WTC11 (cell line): ENCODE measurements around the gene BCO2. TPM values are rescaled to one million over a fixed set of nuclear protein-coding genes. Genes with fewer than 3 reads are reported as not detected.

Source experiments
- ATAC-seq: fragments of 200-7000 bp; cut with Tn5 transposase; 2 replicates; pipeline ENCODE4 v1.10.0; 2021; ENCODE audit warnings: mild to moderate bottlenecking, moderate library complexity
- CTCF ChIA-PET: fragments of 300-600 bp; sonication (Branson Sonifier 250); formaldehyde crosslinking; loops from one replicate; lab custom pipeline; 2021; ENCODE audit warnings: antibody characterized with exemption; lab: Charles Lee
- POLR2A ChIA-PET: fragments of 350-600 bp; sonication (Branson Sonifier 250); formaldehyde crosslinking; loops from one replicate; lab custom pipeline; 2021; ENCODE audit warnings: antibody characterized with exemption; lab: Charles Lee
- DNase-seq: peaks from one replicate; pipeline ENCODE4 v3.0.0; 2021; ENCODE audit warnings: low spot score
- H3K27ac Mint-ChIP-seq: 2 replicates; pipeline ENCODE4 v1.8.0; 2021; ENCODE audit warnings: mixed read lengths
- H3K27me3 Mint-ChIP-seq: 2 replicates; pipeline ENCODE4 v1.8.0; 2021; ENCODE audit warnings: low read depth, mild to moderate bottlenecking, moderate library complexity, mixed read lengths
- H3K36me3 Mint-ChIP-seq: 2 replicates; pipeline ENCODE4 v1.8.0; 2021; ENCODE audit warnings: mixed read lengths
- H3K4me1 Mint-ChIP-seq: 2 replicates; pipeline ENCODE4 v1.8.0; 2022; ENCODE audit warnings: mixed read lengths
- H3K4me3 Mint-ChIP-seq: 2 replicates; pipeline ENCODE4 v1.8.0; 2021; ENCODE audit warnings: mild to moderate bottlenecking, moderate library complexity, mixed read lengths
- H3K9me3 Mint-ChIP-seq: 2 replicates; pipeline ENCODE4 v1.8.0; 2021; ENCODE audit warnings: mixed read lengths
- E2F1 ChIP-seq: sonication (generic); formaldehyde crosslinking; IDR thresholded peaks from 2 replicates; pipeline ENCODE4 v1.8.0; 2022; ENCODE audit warnings: mild to moderate bottlenecking, missing genetic modification reagents
- FOXJ3 ChIP-seq: sonication (generic); formaldehyde crosslinking; IDR thresholded peaks from 2 replicates; pipeline ENCODE4 v1.9.0; 2021; ENCODE audit warnings: missing genetic modification reagents, mild to moderate bottlenecking, borderline replicate concordance
- FOXP4 ChIP-seq: sonication (generic); formaldehyde crosslinking; IDR thresholded peaks from 2 replicates; pipeline ENCODE4 v1.8.0; 2022; ENCODE audit warnings: mild to moderate bottlenecking, missing genetic modification reagents
- GABPB1 ChIP-seq: sonication (generic); formaldehyde crosslinking; IDR thresholded peaks from 2 replicates; pipeline ENCODE4 v1.8.1; 2023; ENCODE audit warnings: mild to moderate bottlenecking, missing genetic modification reagents
- JUN ChIP-seq: sonication (generic); formaldehyde crosslinking; IDR thresholded peaks from 2 replicates; pipeline ENCODE4 v1.8.0; 2023; ENCODE audit warnings: mild to moderate bottlenecking, missing genetic modification reagents
- NFE2L1 ChIP-seq: sonication (generic); formaldehyde crosslinking; IDR thresholded peaks from 2 replicates; pipeline ENCODE4 v1.8.1; 2023; ENCODE audit warnings: missing genetic modification reagents
- NR1H2 ChIP-seq: sonication (generic); formaldehyde crosslinking; IDR thresholded peaks from 2 replicates; pipeline ENCODE4 v1.9.0; 2021; ENCODE audit warnings: mild to moderate bottlenecking, moderate library complexity, missing genetic modification reagents
- NR3C1 ChIP-seq: sonication (generic); formaldehyde crosslinking; conservative IDR thresholded peaks from 2 replicates; pipeline ENCODE4 v1.8.1; 2023; ENCODE audit warnings: low read depth, mild to moderate bottlenecking, missing genetic modification reagents
- PRDM15 ChIP-seq: sonication (generic); formaldehyde crosslinking; IDR thresholded peaks from 2 replicates; pipeline ENCODE4 v1.8.0; 2022; ENCODE audit warnings: missing genetic modification reagents
- RORB ChIP-seq: fragments of 250-450 bp; sonication (Bioruptor Pico); IDR thresholded peaks from 2 replicates; pipeline ENCODE4 v1.9.0; 2021; ENCODE audit warnings: mild to moderate bottlenecking
- USF1 ChIP-seq: sonication (generic); formaldehyde crosslinking; IDR thresholded peaks from 2 replicates; pipeline ENCODE4 v1.8.0; 2022; ENCODE audit warnings: mild to moderate bottlenecking, missing genetic modification reagents
- USF2 ChIP-seq: sonication (generic); formaldehyde crosslinking; IDR thresholded peaks from 2 replicates; pipeline ENCODE4 v1.8.1; 2023; ENCODE audit warnings: mild to moderate bottlenecking, missing genetic modification reagents, moderate library complexity
- ZNF317 ChIP-seq: sonication (generic); formaldehyde crosslinking; IDR thresholded peaks from 2 replicates; pipeline ENCODE4 v1.8.1; 2023; ENCODE audit warnings: low read depth, mild to moderate bottlenecking, moderate library complexity, missing genetic modification reagents, borderline replicate concordance
- ZNF396 ChIP-seq: fragments of 250-450 bp; sonication (Bioruptor Pico); IDR thresholded peaks from 2 replicates; pipeline ENCODE4 v1.8.0; 2021; ENCODE audit warnings: mild to moderate bottlenecking, moderate library complexity, borderline replicate concordance
- ZNF671 ChIP-seq: fragments of 250-450 bp; sonication (Bioruptor Pico); IDR thresholded peaks from 2 replicates; pipeline ENCODE4 v1.8.0; 2021; ENCODE audit warnings: mild to moderate bottlenecking
- total RNA-seq: library from RNA; stranded (reverse); gene quantifications from 3 replicates; pipeline ENCODE4 v1.2.3, GENCODE V29; 2021
- TF ChIP-seq, protein P1 (sequence below): sonication (generic); formaldehyde crosslinking; IDR thresholded peaks from 2 replicates; pipeline ENCODE4 v1.8.1; 2022; ENCODE audit warnings: missing genetic modification reagents, borderline replicate concordance
- TF ChIP-seq, protein P2 (sequence below): sonication (generic); formaldehyde crosslinking; IDR thresholded peaks from 2 replicates; pipeline ENCODE4 v1.8.1; 2023; ENCODE audit warnings: mild to moderate bottlenecking, moderate library complexity, missing genetic modification reagents
- TF ChIP-seq, protein P3 (sequence below): sonication (generic); formaldehyde crosslinking; IDR thresholded peaks from 2 replicates; pipeline ENCODE4 v1.8.0; 2022; ENCODE audit warnings: mild to moderate bottlenecking, missing genetic modification reagents
- TF ChIP-seq, protein P4 (sequence below): fragments of 250-450 bp; sonication (Bioruptor Pico); IDR thresholded peaks from 2 replicates; pipeline ENCODE4 v1.8.0; 2021; ENCODE audit warnings: mild to moderate bottlenecking
- TF ChIP-seq, protein P5 (sequence below): fragments of 250-450 bp; sonication (Bioruptor Pico); IDR thresholded peaks from 2 replicates; pipeline ENCODE4 v2.1.2; 2022; ENCODE audit warnings: mild to moderate bottlenecking, moderate library complexity

Gene BCO2
- total RNA-seq, 1 experiment from 2014 or later, result 1.0 TPM

DNA sequence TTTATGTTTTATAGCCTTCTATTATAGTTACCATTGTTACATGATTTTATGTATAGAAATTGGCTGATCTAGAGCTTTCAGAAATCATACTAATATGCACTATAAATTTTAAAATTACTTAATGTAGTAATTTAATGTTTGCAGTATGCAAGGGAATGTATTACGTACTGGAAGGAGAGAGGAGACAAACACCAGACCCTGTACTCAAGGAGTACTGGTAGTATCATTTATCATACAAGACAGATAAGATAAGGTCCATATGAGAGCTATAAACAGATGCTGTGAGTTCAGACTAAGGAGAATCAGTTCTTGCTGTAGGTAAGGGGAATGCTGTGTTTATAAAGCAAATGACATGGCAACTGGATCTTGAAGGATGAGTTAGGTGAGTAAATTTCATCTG lies 765 bp downstream of the BCO2 start (continued):
- TF ChIP-seq PRDM15 (CRISPR knock-in tag) (no peak), USF1 (no peak), JUN (CRISPR knock-in tag) (no peak), FOXP4 (CRISPR knock-in tag) (no peak), GABPB1 (CRISPR knock-in tag) (no peak), ZNF317 (CRISPR knock-in tag) (no peak)

DNA sequence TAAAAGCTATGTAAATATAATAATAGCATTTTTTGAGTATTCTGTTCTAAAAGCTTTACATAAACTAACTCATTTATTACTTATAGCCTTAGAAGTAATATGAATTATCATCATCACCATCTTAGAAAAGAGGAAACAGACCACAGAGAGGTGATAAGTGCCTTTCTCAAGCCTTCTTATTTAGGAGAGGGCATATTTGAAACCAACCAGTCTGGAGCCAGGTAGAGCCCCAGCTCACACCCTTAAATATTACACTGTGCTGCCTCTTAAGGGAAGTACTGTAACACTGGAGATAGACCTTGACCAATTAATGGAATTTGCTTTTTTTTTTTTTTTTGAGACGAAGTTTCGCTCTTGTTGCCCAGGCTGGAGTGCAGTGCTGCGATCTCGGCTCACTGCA lies 2.3 kb downstream of the BCO2 start:
- no peak for DNase-seq
- Mint-ChIP-seq H3K27ac (no peak overlapping the region), H3K4me1 (no peaks in the 10 kb centered on the region), H3K9me3 (peaks cover 3% of the 10 kb centered on the region), H3K4me3 (no peak overlapping the region), H3K27me3 (no peaks in the 10 kb centered on the region; the same call in 1 of the 2 replicates), H3K36me3 (no peaks in the 10 kb centered on the region; the same call in 1 of the 2 replicates)
- ChIA-PET CTCF (interaction anchor here (0.7 to 1.3 kb wide), 3 partner anchors 103 to 1276 kb away, joined by 4 to 6 read pairs (median 4); no protein-coding TSS in a partner anchor), POLR2A (no interaction called here)
- no peak for ATAC-seq
- no peak for TF ChIP-seq ZNF671 (CRISPR knock-in tag)
- TF ChIP-seq, protein P1, sequence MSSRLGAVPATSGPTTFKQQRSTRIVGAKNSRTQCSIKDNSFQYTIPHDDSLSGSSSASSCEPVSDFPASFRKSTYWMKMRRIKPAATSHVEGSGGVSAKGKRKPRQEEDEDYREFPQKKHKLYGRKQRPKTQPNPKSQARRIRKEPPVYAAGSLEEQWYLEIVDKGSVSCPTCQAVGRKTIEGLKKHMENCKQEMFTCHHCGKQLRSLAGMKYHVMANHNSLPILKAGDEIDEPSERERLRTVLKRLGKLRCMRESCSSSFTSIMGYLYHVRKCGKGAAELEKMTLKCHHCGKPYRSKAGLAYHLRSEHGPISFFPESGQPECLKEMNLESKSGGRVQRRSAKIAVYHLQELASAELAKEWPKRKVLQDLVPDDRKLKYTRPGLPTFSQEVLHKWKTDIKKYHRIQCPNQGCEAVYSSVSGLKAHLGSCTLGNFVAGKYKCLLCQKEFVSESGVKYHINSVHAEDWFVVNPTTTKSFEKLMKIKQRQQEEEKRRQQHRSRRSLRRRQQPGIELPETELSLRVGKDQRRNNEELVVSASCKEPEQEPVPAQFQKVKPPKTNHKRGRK (CRISPR knock-in tag), result no peak
- no peak for TF ChIP-seq NFE2L1 (CRISPR knock-in tag)
- TF ChIP-seq, protein P2, sequence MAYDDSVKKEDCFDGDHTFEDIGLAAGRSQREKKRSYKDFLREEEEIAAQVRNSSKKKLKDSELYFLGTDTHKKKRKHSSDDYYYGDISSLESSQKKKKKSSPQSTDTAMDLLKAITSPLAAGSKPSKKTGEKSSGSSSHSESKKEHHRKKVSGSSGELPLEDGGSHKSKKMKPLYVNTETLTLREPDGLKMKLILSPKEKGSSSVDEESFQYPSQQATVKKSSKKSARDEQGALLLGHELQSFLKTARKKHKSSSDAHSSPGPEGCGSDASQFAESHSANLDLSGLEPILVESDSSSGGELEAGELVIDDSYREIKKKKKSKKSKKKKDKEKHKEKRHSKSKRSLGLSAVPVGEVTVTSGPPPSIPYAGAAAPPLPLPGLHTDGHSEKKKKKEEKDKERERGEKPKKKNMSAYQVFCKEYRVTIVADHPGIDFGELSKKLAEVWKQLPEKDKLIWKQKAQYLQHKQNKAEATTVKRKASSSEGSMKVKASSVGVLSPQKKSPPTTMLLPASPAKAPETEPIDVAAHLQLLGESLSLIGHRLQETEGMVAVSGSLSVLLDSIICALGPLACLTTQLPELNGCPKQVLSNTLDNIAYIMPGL (CRISPR knock-in tag), result no peak
- TF ChIP-seq, protein P3, sequence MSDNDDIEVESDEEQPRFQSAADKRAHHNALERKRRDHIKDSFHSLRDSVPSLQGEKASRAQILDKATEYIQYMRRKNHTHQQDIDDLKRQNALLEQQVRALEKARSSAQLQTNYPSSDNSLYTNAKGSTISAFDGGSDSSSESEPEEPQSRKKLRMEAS (CRISPR knock-in tag), result no peak
- TF ChIP-seq, protein P4, sequence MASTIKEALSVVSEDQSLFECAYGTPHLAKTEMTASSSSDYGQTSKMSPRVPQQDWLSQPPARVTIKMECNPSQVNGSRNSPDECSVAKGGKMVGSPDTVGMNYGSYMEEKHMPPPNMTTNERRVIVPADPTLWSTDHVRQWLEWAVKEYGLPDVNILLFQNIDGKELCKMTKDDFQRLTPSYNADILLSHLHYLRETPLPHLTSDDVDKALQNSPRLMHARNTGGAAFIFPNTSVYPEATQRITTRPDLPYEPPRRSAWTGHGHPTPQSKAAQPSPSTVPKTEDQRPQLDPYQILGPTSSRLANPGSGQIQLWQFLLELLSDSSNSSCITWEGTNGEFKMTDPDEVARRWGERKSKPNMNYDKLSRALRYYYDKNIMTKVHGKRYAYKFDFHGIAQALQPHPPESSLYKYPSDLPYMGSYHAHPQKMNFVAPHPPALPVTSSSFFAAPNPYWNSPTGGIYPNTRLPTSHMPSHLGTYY (CRISPR knock-in tag), result no peak
- TF ChIP-seq, protein P5, sequence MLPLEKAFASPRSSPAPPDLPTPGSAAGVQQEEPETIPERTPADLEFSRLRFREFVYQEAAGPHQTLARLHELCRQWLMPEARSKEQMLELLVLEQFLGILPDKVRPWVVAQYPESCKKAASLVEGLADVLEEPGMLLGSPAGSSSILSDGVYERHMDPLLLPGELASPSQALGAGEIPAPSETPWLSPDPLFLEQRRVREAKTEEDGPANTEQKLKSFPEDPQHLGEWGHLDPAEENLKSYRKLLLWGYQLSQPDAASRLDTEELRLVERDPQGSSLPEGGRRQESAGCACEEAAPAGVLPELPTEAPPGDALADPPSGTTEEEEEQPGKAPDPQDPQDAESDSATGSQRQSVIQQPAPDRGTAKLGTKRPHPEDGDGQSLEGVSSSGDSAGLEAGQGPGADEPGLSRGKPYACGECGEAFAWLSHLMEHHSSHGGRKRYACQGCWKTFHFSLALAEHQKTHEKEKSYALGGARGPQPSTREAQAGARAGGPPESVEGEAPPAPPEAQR (CRISPR knock-in tag), result no peak
- TF ChIP-seq JUN (CRISPR knock-in tag), result no peak
- TF ChIP-seq ZNF396 (CRISPR knock-in tag), result no peak
- no peak for TF ChIP-seq E2F1 (CRISPR knock-in tag)
- no peak for TF ChIP-seq GABPB1 (CRISPR knock-in tag)
- TF ChIP-seq NR1H2, result no peak
- TF ChIP-seq USF2 (CRISPR knock-in tag), result no peak
- no peak for TF ChIP-seq FOXJ3 (CRISPR knock-in tag)
- TF ChIP-seq RORB (CRISPR knock-in tag), result no peak
- no peak for TF ChIP-seq NR3C1 (CRISPR knock-in tag)
